Psoas muscle (tissue), 8 donors: ENCODE measurements around the gene GRM7. TPM values are rescaled to one million over a fixed set of nuclear protein-coding genes. Genes with fewer than 3 reads are reported as not detected.

Experiments used
- ATAC-seq, 4 donors: fragments of 200-7000 bp; cut with Tn5 transposase; one replicate each; pipeline ENCODE4 v1.9.1; 2020; ENCODE audit warnings: moderate library complexity in 3 of 4, mild to moderate bottlenecking in 2 of 4
- DNase-seq, 2 donors: peaks; one replicate each; pipeline ENCODE4 v3.0.0-alpha.2; 2020
- H3K27ac ChIP-seq: fragments of 200-600 bp; one replicate; pipeline ENCODE4 v1.8.0; 2022
- H3K27me3 ChIP-seq, 3 donors: fragments of 200-600 bp in 1 of 3; one replicate each; pipeline versions ENCODE4 v1.6.1 to v1.8.0; 2013 to 2022; ENCODE audit warnings: low read length in 2 of 3, mild to moderate bottlenecking in 2 of 3, moderate library complexity in 1 of 3; ENCODE audit not compliant: insufficient read depth in 3 of 3
- H3K36me3 ChIP-seq, 2 donors: fragments of 200-600 bp in 1 of 2; one replicate each; pipeline versions ENCODE4 v1.6.1 to v1.8.0; 2013 to 2022; ENCODE audit warnings: low read depth in 1 of 2, mild to moderate bottlenecking in 1 of 2, moderate library complexity in 1 of 2; ENCODE audit not compliant: insufficient read depth in 1 of 2
- H3K4me1 ChIP-seq: fragments of 200-600 bp; one replicate; pipeline ENCODE4 v1.8.0; 2022
- H3K4me3 ChIP-seq: fragments of 200-600 bp; one replicate; pipeline ENCODE4 v1.8.0; 2022; ENCODE audit warnings: mild to moderate bottlenecking
- H3K9me3 ChIP-seq: fragments of 200-600 bp; one replicate; pipeline ENCODE4 v1.8.0; 2022
- CTCF ChIP-seq: fragments of 200-600 bp; IDR thresholded peaks from one replicate; pipeline ENCODE4 v1.8.0; 2022; ENCODE audit warnings: antibody characterized with exemption
- WGBS, 3 donors: extraction: QIAGEN DNeasy Blood & Tissue Kit; methylation state at CpG; one replicate each; pipeline versions ENCODE4 v1.1.6 to v1.1.7; 2013; 5-methylcytosine and 5-hydroxymethylcytosine counted together
- intact Hi-C, 2 donors: fragments of 100-400 bp; cut with DNase I; formaldehyde crosslinking; loops; one replicate each; pipeline versions ENCODE4 v1.11.0 to v1.14.2; 2022
- polyA plus RNA-seq, 3 donors: library from polyadenylated mRNA; stranded (reverse); fragments of 200-250 nt; gene quantifications; one replicate each; pipeline ENCODE4 v1.2.3, GENCODE V29; 2013
- total RNA-seq, 4 donors: library from RNA; stranded (reverse); fragmentation: NEBNext Ultra II Directional in 2 of 4; extraction: Animal tissue kit (Norgen Biotek cat#: 25700) in 2 of 4; gene quantifications; one replicate each; pipeline versions ENCODE4 v1.2.1 to v1.2.4, GENCODE V29; 2021 to 2023
- donor health status: healthy with polysubstance abuse.
- donor health status: DM: no; HTN: no; CAD: no; lungs with moderate emphysema.
- donor health status: Bipolar disorder and iron deficiency.
- donor health status: healthy.
- donor health status: DM: yes; HTN: yes; CAD: no.
- donor health status: DM: no; HTN: no; CAD: no.
- donor health status: DM: no; HTN: no; CAD: no.
- donor health status: DM: yes; HTN: yes; CAD: no.

The GRM7 gene
- total and polyA plus RNA-seq, 7 donors, result 0.01 TPM; not detected in 6

GRCh38 chr3:7266551-7266950 lies 405.6 kb downstream of the GRM7 start:
- ATAC-seq (no peak), DNase-seq (no peak)
- intact Hi-C loops, result no loop called here
- no peak overlapping the region for H3K4me3 ChIP-seq
- no peaks in the 10 kb centered on the region for H3K4me1 ChIP-seq
- H3K9me3 ChIP-seq, result no peaks in the 10 kb centered on the region
- H3K27me3 ChIP-seq, result no peaks in the 10 kb centered on the region
- no peak for TF ChIP-seq CTCF
- H3K27ac ChIP-seq, result no peak overlapping the region
- WGBS, 3 donors, result 77 to 89% (median 82%) methylated on average over 1 of the region's 1 CpG
- no peaks in the 10 kb centered on the region for H3K36me3 ChIP-seq

GRCh38 chr3:7270731-7271130 lies 409.8 kb downstream of the GRM7 start:
- Histone ChIP-seq H3K4me1 (no peaks in the 10 kb centered on the region), H3K27me3 (no peaks in the 10 kb centered on the region), H3K36me3 (no peaks in the 10 kb centered on the region), H3K4me3 (no peak overlapping the region), H3K27ac (no peak overlapping the region), H3K9me3 (no peaks in the 10 kb centered on the region)
- DNase-seq, result no peak
- no peak for TF ChIP-seq CTCF
- 81 to 83% (median 82%) methylated on average over 5 of the region's 5 CpGs for WGBS, 3 donors
- no peak for ATAC-seq
- intact Hi-C loops, result no loop called here

GRCh38 chr3:7271631-7272030 lies 410.7 kb downstream of the GRM7 start:
- TF ChIP-seq CTCF, result no peak
- Histone ChIP-seq H3K4me3 (no peak overlapping the region), H3K36me3 (no peaks in the 10 kb centered on the region), H3K4me1 (no peaks in the 10 kb centered on the region), H3K27me3 (no peaks in the 10 kb centered on the region), H3K9me3 (no peaks in the 10 kb centered on the region), H3K27ac (no peak overlapping the region)
- ATAC-seq, result no peak
- intact Hi-C loops, result no loop called here
- 58 to 64% (median 60%) methylated on average over 3 of the region's 3 CpGs for WGBS, 3 donors
- DNase-seq, result no peak

- H3K9me3 ChIP-seq, result no peaks in the 10 kb centered on the region
- no peak for DNase-seq
- ATAC-seq, result no peak
These were observed 411.3 kb downstream of the GRM7 start for GRCh38 chr3:7272203-7272602.

More at GRCh38 chr3:7272203-7272602, 411.3 kb downstream of the GRM7 start:
- no peak overlapping the region for H3K27ac ChIP-seq
- intact Hi-C loops, result no loop called here
- H3K27me3 ChIP-seq, result no peaks in the 10 kb centered on the region
- WGBS, 3 donors, result 85 to 90% (median 90%) methylated on average over 1 of the region's 1 CpG
- H3K4me3 ChIP-seq, result no peak overlapping the region
- H3K36me3 ChIP-seq, result no peaks in the 10 kb centered on the region
- no peaks in the 10 kb centered on the region for H3K4me1 ChIP-seq
- no peak for TF ChIP-seq CTCF
